K562 (cell line): ENCODE data around the gene SLC41A3. TPM values are rescaled to one million over a fixed set of nuclear protein-coding genes. Genes with fewer than 3 reads are reported as not detected.

Source experiments
- ATAC-seq: fragments of 200-7000 bp; cut with Tn5 transposase; 3 replicates; pipeline ENCODE4 v1.9.1; 2020; ENCODE audit warnings: moderate library complexity
- BruUV-seq: library from RNA; stranded (reverse); fragments of 400-500 nt; replicated peaks from 2 replicates; lab custom pipeline; 2021; lab: Mats Ljungman, UMichigan
- CTCF ChIA-PET: fragments of 300-600 bp; formaldehyde crosslinking; extraction: SDS; loops from one replicate; lab custom pipeline; 2021; ENCODE audit warnings: low intra/inter-chr PET ratio; lab: Yijun Ruan, JAX
- POLR2A ChIA-PET: fragments of 300-600, 350-650 bp; sonication (Branson Sonifier 250); formaldehyde crosslinking; extraction: SDS; loops from one replicate; lab custom pipeline; 2021; ENCODE audit warnings: antibody characterized with exemption, inconsistent platforms; lab: Yijun Ruan, JAX
- DNase-seq, 4 experiments: peaks; one replicate each; pipeline versions ENCODE4 v3.0.0 to v3.0.0-alpha.2; 2011 to 2018; ENCODE audit warnings: low spot score in 3 of 4, mixed read lengths in 3 of 4; ENCODE audit errors: extremely low read depth in 1 of 4
- FAIRE-seq: peaks from 2 replicates; lab custom pipeline; 2011; peaks lifted over from hg19 to GRCh38; lab: Jason Lieb, UNC
- H2AFZ ChIP-seq: 2 replicates; pipeline ENCODE4 v1.6.0; 2011; ENCODE audit warnings: low read depth, low read length, control low read depth, inconsistent platforms
- H3K27ac ChIP-seq: fragments of 200-600 bp; 3 replicates; pipeline ENCODE4 v1.8.0; 2011; ENCODE audit warnings: low read depth, mild to moderate bottlenecking, control low read depth, inconsistent platforms, low read length, moderate library complexity, mixed read lengths; ENCODE audit errors: extremely low read depth
- H3K27me3 ChIP-seq, 2 experiments: fragments of 300-600 bp in 1 of 2; 2 replicates in 1 of 2; 3 replicates in 1 of 2; pipeline versions ENCODE4 v1.6.0 to v1.8.0; 2011; ENCODE audit warnings: inconsistent platforms in 2 of 2, low read length in 2 of 2, mild to moderate bottlenecking in 1 of 2, mixed read lengths in 1 of 2, moderate library complexity in 1 of 2; ENCODE audit not compliant: control insufficient read depth in 2 of 2, insufficient read depth in 2 of 2
- H3K36me3 ChIP-seq: fragments of 300-600 bp; 3 replicates; pipeline ENCODE4 v1.8.0; 2011; ENCODE audit warnings: mild to moderate bottlenecking, low read length, inconsistent platforms; ENCODE audit not compliant: control insufficient read depth, insufficient read depth
- H3K4me1 ChIP-seq, 2 experiments: fragments of 200-600 bp in 1 of 2; replicated peaks in 1 of 2; 2 replicates in 1 of 2; 3 replicates in 1 of 2; pipeline versions ENCODE4 v1.5.1 to v1.8.0; 2011; ENCODE audit warnings: inconsistent platforms in 2 of 2, low read length in 2 of 2, mild to moderate bottlenecking in 1 of 2, mixed read lengths in 1 of 2, moderate library complexity in 1 of 2; ENCODE audit not compliant: control insufficient read depth in 2 of 2, insufficient read depth in 2 of 2
- H3K4me2 ChIP-seq: 2 replicates; pipeline ENCODE4 v1.6.1; 2011; ENCODE audit warnings: low read length, control low read depth, inconsistent platforms, mixed read lengths; ENCODE audit not compliant: insufficient read depth
- H3K4me3 ChIP-seq: fragments of 200-600 bp; sonication (generic), shearing (Covaris generic); 2 replicates; pipeline ENCODE4 v1.5.1; 2016; ENCODE audit warnings: control low read depth, inconsistent platforms
- H3K79me2 ChIP-seq: fragments of 200-600 bp; 3 replicates; pipeline ENCODE4 v1.8.0; 2011; ENCODE audit warnings: low read length, inconsistent platforms; ENCODE audit not compliant: control insufficient read depth, insufficient read depth
- H3K9ac ChIP-seq, 2 experiments: 2 replicates each; pipeline versions ENCODE4 v1.6.0 to v1.6.1; 2011; ENCODE audit warnings: low read depth in 2 of 2, low read length in 2 of 2, control low read depth in 1 of 2, inconsistent platforms in 1 of 2, mild to moderate bottlenecking in 1 of 2, mixed read lengths in 1 of 2; ENCODE audit not compliant: insufficient read depth in 1 of 2
- H3K9me1 ChIP-seq: one replicate; pipeline ENCODE4 v1.6.0; 2011; ENCODE audit warnings: inconsistent platforms, mild to moderate bottlenecking, low read length, moderate library complexity; ENCODE audit not compliant: control insufficient read depth, insufficient read depth
- H3K9me3 ChIP-seq: replicated peaks from 2 replicates; pipeline ENCODE4 v1.5.1; 2011; ENCODE audit warnings: low read depth, low read length, inconsistent platforms; ENCODE audit not compliant: control insufficient read depth, insufficient read depth
- H4K20me1 ChIP-seq: replicated peaks from 2 replicates; pipeline ENCODE4 v1.6.1; 2011; ENCODE audit warnings: low read length, inconsistent platforms, mixed read lengths; ENCODE audit not compliant: control insufficient read depth, insufficient read depth
- FOS ChIP-seq: IDR thresholded peaks from 3 replicates; pipeline ENCODE4 v1.6.1; 2011; ENCODE audit not compliant: insufficient read length; ENCODE audit errors: extremely low read depth
- GABPA ChIP-seq: fragments of 200-800 bp; sonication (Bioruptor generic); conservative IDR thresholded peaks from 2 replicates; pipeline ENCODE4 v1.6.1; 2016; ENCODE audit warnings: low read depth, missing genetic modification characterization, missing compliant biosample characterization
- GATAD2B ChIP-seq: fragments of 450-650 bp; IDR thresholded peaks from 2 replicates; pipeline ENCODE4 v1.6.1; 2017; ENCODE audit warnings: mild to moderate bottlenecking, borderline replicate concordance
- HNRNPL ChIP-seq: fragments of 200-400 bp; formaldehyde crosslinking; IDR thresholded peaks from 2 replicates; pipeline ENCODE4 v1.6.1; 2017; ENCODE audit warnings: low read depth, mild to moderate bottlenecking, low read length
- MITF ChIP-seq: IDR thresholded peaks from 2 replicates; pipeline ENCODE4 v1.6.1; 2014; ENCODE audit warnings: antibody characterized with exemption
- ZNF24 ChIP-seq: fragments of 450-650 bp; IDR thresholded peaks from 2 replicates; pipeline ENCODE4 v1.6.1; 2016
- ZNF347 ChIP-seq: fragments of 450-650 bp; formaldehyde crosslinking; IDR thresholded peaks from 2 replicates; pipeline ENCODE4 v1.4.0; 2020; ENCODE audit warnings: low read depth, mild to moderate bottlenecking, moderate library complexity
- ZNF668 ChIP-seq: fragments of 250-450 bp; sonication (Bioruptor Pico); IDR thresholded peaks from 2 replicates; pipeline ENCODE4 v1.8.0; 2022; ENCODE audit warnings: mild to moderate bottlenecking, inconsistent platforms
- WGBS: fragments of 100-300 bp; shearing (Covaris generic); methylation state at CpG from one replicate; pipeline ENCODE4 v1.1.6; 2016; ENCODE audit warnings: low coverage, mixed read lengths; ENCODE audit not compliant: insufficient coverage; ENCODE audit errors: missing lambda C conversion rate; 5-methylcytosine and 5-hydroxymethylcytosine counted together
- in situ Hi-C: fragments of 300-500 bp; cut with MboI; formaldehyde crosslinking; loops from 4 replicates; pipeline ENCODE4 v1.15.0; 2018; ENCODE audit warnings: inconsistent platforms, mixed read lengths
- intact Hi-C: fragments of 100-400 bp; cut with micrococcal nuclease; formaldehyde crosslinking; loops from 2 replicates; pipeline ENCODE4 v1.14.2; 2022
- polyA plus RNA-seq, 8 experiments: library from polyadenylated mRNA; depleted of rRNA in 4 of 8; stranded (reverse) in 5 of 8; unstranded in 3 of 8; fragments of >200 nt; fragmentation: Nextera tagmentation in 2 of 8; fragmentation: Illumina TruSeq in 1 of 8; extraction: Ambion mirVana in 2 of 8; extraction: Trizol in 1 of 8; gene quantifications; 2 replicates each; pipeline versions ENCODE4 v1.2.1 to v1.2.3, GENCODE V29; 2011 to 2014; ENCODE audit warnings: inconsistent platforms in 1 of 8, missing spikeins in 1 of 8
- total RNA-seq, 7 experiments: library from RNA; depleted of rRNA in 6 of 7; stranded (reverse); fragments of >200 nt in 6 of 7; fragmentation: Illumina TruSeq in 2 of 7; extraction: Trizol in 2 of 7; gene quantifications; 2 replicates each; pipeline versions ENCODE4 v1.2.1 to v1.2.3, GENCODE V29; 2011 to 2021; ENCODE audit warnings: low replicate concordance in 1 of 7
- TF ChIP-seq, protein P1 (sequence below), 2 experiments: IDR thresholded peaks in 1 of 2; conservative IDR thresholded peaks in 1 of 2; 2 replicates each; pipeline ENCODE4 v1.6.1; 2016; ENCODE audit warnings: low read depth in 2 of 2, mild to moderate bottlenecking in 1 of 2, missing compliant biosample characterization in 1 of 2, missing genetic modification characterization in 1 of 2, moderate library complexity in 1 of 2

Gene SLC41A3
- total and polyA plus RNA-seq, 9 of the 15 experiments (the other 6 are each of a cell fraction or from before 2014, with no cell fraction given), result 4.1 to 20.7 (median 11.2) TPM

GRCh38 chr3:126035362-126036050, 48.4 kb downstream of the SLC41A3 start:
- Histone ChIP-seq H3K9me3 (no peaks in the 10 kb centered on the region), H3K36me3 (no peaks in the 10 kb centered on the region), H3K79me2 (no peaks in the 10 kb centered on the region), H2AFZ (no peak overlapping the region), H4K20me1 (no peaks in the 10 kb centered on the region), H3K4me2 (no peak overlapping the region), H3K9me1 (no peaks in the 10 kb centered on the region), H3K9ac (no peak overlapping the region), H3K4me3 (no peak overlapping the region), H3K27ac (no peak overlapping the region), H3K27me3 (no peaks in the 10 kb centered on the region), H3K4me1 (no peaks in the 10 kb centered on the region; a peak in 2 of 5 replicates)
- FAIRE-seq, result no peak
- intact Hi-C loops (no loop called here), in situ Hi-C loops (no loop called here)
- POLR2A ChIA-PET, result no interaction called here
- no TSS peak for BruUV-seq
- no peak for TF ChIP-seq ZNF668 (CRISPR knock-in tag)
- TF ChIP-seq GABPA (tag), result no peak
- no peak for TF ChIP-seq HNRNPL
- TF ChIP-seq MITF, result no peak
- no peak for TF ChIP-seq ZNF347
- no peak for TF ChIP-seq ZNF24
- TF ChIP-seq, protein P1, sequence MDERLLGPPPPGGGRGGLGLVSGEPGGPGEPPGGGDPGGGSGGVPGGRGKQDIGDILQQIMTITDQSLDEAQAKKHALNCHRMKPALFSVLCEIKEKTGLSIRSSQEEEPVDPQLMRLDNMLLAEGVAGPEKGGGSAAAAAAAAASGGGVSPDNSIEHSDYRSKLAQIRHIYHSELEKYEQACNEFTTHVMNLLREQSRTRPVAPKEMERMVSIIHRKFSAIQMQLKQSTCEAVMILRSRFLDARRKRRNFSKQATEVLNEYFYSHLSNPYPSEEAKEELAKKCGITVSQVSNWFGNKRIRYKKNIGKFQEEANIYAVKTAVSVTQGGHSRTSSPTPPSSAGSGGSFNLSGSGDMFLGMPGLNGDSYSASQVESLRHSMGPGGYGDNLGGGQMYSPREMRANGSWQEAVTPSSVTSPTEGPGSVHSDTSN (CRISPR knock-in tag; IDR thresholded peaks at IDR 0.05; ENCODE audit: low read depth), result no peak
- TF ChIP-seq, protein P1 (tag; conservative IDR thresholded peaks at IDR 0.05; ENCODE audit: low read depth), result no peak
- no peak for TF ChIP-seq GATAD2B
- no peak for TF ChIP-seq FOS
- no peak for DNase-seq
- no peak for ATAC-seq
- CTCF ChIA-PET, result no interaction called here
- WGBS, result 53% methylated on average over 8 of the region's 12 CpGs
